GM12892 (cell line): ENCODE results near the gene ASCC3.

Experiments used
- DNase-seq: peaks from one replicate; pipeline ENCODE4 v3.0.0; 2011; ENCODE audit not compliant: insufficient read length
- FAIRE-seq: peaks from 2 replicates; lab custom pipeline; 2011; peaks lifted over from hg19 to GRCh38; lab: Jason Lieb, UNC
- POLR2A ChIP-seq: IDR thresholded peaks from 2 replicates; pipeline ENCODE4 v1.6.1; 2011; ENCODE audit warnings: low read depth, low read length, control low read depth
- POLR2AphosphoS5 ChIP-seq: IDR thresholded peaks from 2 replicates; pipeline ENCODE4 v1.6.1; 2011; ENCODE audit warnings: low read depth, low read length, control low read depth
- TAF1 ChIP-seq: IDR thresholded peaks from 2 replicates; pipeline ENCODE4 v1.6.1; 2011; ENCODE audit warnings: low read depth, mild to moderate bottlenecking, control low read depth, low read length, borderline replicate concordance

The ASCC3 gene

DNA sequence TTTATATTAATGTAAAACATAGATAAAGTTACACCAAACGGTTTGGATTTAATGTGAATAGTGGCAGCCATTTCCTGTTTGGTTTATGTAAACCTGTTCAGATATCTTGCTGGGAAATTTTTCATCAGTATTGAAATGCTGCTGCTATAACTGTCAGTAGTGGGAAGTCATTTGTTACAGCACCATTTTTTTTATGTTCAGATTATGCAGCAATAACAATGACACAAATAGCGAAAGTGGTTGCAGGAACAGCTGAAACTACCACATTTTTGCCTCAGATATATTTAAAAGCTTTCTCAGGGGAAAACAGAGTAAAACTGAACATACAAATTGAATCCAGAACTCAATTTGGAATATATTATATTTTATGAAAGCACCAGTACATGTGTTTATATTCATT lies 287.6 kb downstream of the ASCC3 start:
- TF ChIP-seq POLR2AphosphoS5 (no peak), POLR2A (no peak)
- no peak for DNase-seq
- no peak for FAIRE-seq

DNA sequence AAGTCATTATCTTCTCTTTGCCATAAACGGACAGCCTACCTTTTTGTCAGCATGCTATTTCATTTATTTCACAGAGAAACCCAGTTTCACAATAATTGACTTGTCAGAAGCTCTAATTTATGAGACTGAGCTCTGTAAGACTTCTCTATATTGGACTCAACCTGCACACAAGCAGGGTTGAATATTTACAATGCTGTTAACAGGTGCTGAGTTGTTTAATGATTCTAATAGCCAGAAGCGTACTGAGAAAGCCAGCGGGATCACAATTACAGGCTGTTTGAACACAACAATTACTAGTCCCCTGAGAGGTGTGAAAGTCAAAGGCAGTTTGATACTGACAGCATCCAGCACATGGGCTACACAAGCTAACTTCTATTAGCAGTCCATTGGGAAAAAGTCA lies 288.2 kb downstream of the ASCC3 start:
- TF ChIP-seq POLR2AphosphoS5 = no peak
- no peak for TF ChIP-seq POLR2A
- TF ChIP-seq TAF1 = no peak
- FAIRE-seq = no peak

DNA sequence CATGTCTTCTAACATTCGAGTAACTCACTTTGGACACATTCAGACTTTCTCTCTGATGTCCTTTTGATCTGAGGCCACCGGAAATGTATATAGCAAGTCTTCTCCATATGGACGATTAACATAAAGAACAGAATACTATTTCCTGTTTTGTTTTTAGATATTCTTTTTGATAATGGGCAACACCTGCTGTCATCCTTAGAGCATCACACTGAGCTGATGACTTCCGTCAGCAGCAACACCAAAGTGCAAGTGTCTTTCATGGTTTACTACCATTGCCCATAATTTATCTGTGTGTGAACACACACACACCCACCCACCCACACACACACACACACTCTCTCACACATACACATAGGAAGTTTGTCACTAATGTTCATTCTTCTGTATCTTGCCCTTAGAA lies 303.7 kb downstream of the ASCC3 start:
- TF ChIP-seq TAF1 (no peak), POLR2AphosphoS5 (no peak), POLR2A (no peak)
- FAIRE-seq (no peak), DNase-seq (no peak)

More for the DNA sequence above, 288.2 kb downstream of the ASCC3 start:
- no peak for DNase-seq

DNA sequence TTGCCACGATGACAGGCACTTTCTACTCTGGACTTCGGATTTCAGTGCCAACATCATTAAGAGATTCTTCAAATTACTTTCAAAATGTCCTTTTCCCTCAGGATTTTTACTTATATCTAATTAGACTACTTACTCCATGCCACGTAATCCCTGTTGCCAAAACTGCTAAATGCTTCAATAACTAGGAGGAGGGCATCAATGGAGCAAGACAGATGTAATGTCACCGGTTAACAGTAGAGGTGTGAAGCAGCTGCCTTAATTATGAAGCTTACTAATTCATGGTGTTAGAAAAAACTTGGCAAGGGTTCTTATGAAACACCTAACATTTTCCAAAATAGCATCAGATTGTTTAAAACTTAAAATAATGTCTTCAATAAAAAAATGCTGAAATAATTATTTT lies 305.2 kb downstream of the ASCC3 start:
- TF ChIP-seq POLR2A (no peak), POLR2AphosphoS5 (no peak), TAF1 (no peak)
- FAIRE-seq (no peak), DNase-seq (no peak)

DNA sequence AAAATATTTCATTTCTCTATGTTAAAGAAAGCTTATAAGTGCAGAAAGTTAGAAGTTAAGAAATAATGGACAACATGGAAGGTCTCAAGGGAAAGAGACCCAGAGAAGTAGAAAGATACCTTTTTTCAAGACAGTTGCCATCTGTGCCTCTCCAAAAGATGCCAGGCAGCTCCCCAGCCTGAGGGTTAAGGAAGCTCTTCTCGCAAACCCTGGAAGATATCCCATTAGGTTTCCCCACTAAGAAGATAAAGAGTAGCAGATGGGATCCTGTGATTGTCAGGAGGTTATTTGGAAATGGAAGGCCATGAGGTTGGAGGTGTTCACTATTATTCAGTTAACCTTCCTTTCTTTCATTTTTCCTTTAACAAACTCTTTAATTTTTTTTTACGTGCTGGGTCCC lies 306.3 kb downstream of the ASCC3 start:
- no peak for DNase-seq
- no peak for FAIRE-seq
- TF ChIP-seq POLR2A (no peak), TAF1 (no peak), POLR2AphosphoS5 (no peak)

DNA sequence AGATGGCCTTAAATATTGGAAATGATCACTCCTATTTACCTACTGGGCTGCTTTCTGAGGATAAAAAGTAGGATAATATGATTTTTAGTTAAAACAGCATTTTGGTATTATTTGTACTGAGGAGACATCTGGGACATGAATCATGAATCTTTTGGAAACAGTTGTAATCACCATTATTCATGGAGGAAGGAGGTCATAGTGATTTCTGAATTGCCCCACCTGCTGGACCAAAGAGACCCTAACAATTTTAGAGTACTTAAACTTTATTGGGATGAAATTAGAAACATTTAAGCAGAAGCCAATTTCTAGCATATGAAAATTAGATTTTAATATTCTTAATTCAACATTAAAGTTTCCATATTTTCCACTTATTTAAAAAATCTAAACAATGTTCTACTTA lies 308.0 kb downstream of the ASCC3 start:
- FAIRE-seq = no peak
- TF ChIP-seq POLR2A (no peak), POLR2AphosphoS5 (no peak), TAF1 (no peak)
- no peak for DNase-seq

DNA sequence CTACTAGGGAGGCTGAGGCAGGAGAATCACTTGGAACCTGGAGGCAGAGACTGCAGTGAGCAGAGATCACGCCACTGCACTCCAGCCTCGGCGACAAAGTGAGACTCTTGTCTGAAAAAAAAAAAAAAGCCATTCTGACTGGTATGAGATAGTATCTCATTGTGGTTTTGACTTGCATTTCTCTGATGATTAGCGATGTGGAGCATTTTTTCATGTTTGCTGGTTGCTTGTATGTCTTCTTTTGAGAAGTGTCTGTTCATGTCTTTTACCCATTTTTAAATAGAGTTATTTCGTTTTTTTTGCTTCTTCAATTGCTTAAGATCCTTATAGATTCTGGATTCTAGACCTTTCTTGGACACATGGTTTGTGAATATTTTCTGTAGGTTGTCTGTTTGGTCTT lies 312.9 kb downstream of the ASCC3 start:
- no peak for TF ChIP-seq TAF1
- TF ChIP-seq POLR2AphosphoS5 = no peak
- no peak for FAIRE-seq
- no peak for DNase-seq

DNA sequence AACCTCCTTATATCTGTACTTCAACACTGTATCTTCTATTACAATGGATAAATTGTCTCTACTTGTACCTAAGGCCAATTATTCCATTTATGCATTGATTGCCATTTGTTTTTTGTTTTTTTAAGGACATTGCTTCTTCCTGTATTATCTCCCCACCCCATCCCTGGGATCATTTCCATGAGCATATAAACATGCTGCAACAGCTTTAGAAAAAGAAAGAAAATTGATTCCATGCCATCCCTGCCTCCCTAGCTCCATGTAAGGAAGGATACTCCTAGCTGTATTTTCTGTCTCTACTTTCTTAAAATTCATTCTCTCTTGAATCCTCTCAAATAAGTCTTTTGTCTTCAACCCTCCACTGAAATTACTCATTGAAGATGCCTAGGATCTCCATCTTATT lies 314.6 kb downstream of the ASCC3 start:
- DNase-seq (no peak), FAIRE-seq (no peak)
- TF ChIP-seq TAF1 (no peak), POLR2A (no peak)

DNA sequence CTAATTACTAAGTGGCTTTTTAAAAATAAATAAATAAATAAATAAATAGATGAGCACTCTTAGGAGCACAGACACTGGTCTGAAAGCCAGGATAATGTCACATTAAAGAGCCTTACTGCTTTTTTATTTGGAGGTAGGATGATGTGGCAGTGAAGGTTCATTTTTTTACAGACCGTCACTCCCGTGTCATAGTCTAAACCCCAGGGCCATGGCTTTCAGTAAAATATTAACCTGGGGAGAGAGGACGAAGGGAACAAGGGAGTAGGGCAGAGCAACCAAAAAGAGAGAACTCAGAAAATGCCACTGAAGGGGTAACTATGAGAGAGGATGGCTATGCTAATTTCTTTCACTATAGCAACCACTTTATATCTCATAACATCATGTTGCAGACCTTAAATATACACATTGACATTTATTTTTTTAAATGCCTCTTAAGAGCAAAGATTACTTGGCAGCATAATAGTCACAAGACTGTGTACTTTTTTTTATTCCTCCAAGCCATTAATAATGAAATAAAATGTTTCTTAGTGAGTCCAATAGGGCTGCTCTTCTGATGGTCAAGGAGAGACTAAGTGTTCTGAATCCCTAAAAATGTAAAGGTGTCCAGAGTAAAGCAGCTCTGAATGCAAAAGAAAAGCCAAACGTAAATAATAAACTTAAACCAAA lies 315.6 kb downstream of the ASCC3 start:
- DNase-seq (no peak), FAIRE-seq (no peak)
- no peak for TF ChIP-seq TAF1
- TF ChIP-seq POLR2A = no peak
- TF ChIP-seq POLR2AphosphoS5 = no peak

DNA sequence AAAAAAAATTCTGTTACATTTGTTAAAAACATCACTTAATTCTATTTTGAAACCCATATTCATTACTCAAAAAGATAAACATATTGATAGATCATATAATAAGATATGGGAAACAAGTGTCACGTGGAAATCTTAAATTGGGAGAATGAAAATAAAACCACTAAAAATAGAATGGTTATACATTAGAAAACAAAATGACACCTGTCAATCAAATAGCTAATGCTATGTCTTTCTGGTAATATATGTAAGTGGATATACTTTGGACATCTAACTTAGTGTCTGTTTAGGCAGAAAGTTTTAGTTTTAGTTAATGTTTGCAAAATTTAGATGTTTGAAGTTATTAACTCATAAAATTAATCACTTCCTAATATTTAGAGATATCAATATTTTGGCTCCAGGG lies 321.3 kb downstream of the ASCC3 start:
- TF ChIP-seq TAF1 (no peak), POLR2AphosphoS5 (no peak), POLR2A (no peak)
- FAIRE-seq (no peak), DNase-seq (no peak)

DNA sequence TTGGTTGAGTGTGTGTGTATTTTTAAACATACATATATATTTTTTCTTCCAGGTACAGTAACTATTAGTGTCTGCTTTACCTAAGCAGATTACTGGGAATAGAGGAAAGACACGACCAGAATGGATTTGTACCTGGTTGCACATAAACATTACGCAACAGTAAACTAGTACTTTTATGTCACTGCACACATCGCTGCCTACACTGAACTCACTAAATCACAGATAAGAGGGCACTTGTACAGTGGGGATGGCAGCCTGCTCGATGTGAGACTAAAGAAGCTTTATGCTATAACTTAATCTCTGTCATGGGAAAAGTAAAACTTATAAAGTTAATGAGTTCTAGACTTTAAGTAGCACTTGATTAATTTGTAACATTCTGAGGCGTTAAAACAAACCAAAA lies 326.9 kb downstream of the ASCC3 start:
- no peak for TF ChIP-seq POLR2AphosphoS5
- no peak for TF ChIP-seq POLR2A
- TF ChIP-seq TAF1 = no peak
- no peak for FAIRE-seq
- no peak for DNase-seq

DNA sequence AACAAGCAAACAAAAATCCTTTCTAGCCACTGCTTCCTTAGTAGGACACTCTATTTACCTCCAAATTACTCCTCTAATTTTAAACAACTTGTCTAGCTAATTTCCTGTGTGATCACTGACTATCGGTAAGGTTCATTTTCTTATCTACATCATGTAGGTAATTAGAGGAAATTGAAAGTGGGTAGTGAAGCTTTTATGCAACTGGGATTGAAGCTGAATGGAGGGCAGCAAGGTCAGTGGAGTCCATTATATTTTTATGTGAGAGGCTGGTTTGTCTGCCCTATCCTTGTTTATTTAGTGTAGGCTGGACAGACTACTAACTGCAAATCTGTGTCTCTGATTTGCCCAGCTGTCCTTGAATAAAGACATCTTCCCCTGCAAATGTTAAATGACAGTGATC lies 327.9 kb downstream of the ASCC3 start:
- no peak for DNase-seq
- TF ChIP-seq TAF1 (no peak), POLR2A (no peak), POLR2AphosphoS5 (no peak)
- no peak for FAIRE-seq
